ENCODE measurements around the gene DEPDC1B. TPM values are rescaled to one million over a fixed set of nuclear protein-coding genes. Genes with fewer than 3 reads are reported as not detected.

The DEPDC1B gene
- total RNA-seq, 1 experiment from 2014 or later: 11.3 TPM

- Mint-ChIP-seq H3K9me3 (ENCODE audit: unreplicated experiment) (no peaks in the 10 kb centered on the region), H3K27ac (ENCODE audit: low read depth, unreplicated experiment) (no peak overlapping the region), H3K27me3 (ENCODE audit: insufficient read depth, unreplicated experiment) (peaks cover 10% of the 10 kb centered on the region), H3K4me3 (ENCODE audit: unreplicated experiment) (no peak overlapping the region), H3K4me1 (ENCODE audit: insufficient read depth, unreplicated experiment) (no peaks in the 10 kb centered on the region), H3K36me3 (ENCODE audit: insufficient read depth, unreplicated experiment) (no peaks in the 10 kb centered on the region)
- ChIA-PET CTCF (no interaction called here), POLR2A (no interaction called here)
- no peak for TF ChIP-seq CTCF (IDR thresholded peaks at IDR 0.05; ENCODE audit: unreplicated experiment)
- intact Hi-C loops (cut with micrococcal nuclease): no loop called here
- no TSS peak for BruUV-seq (replicated peaks)
- DNase-seq (ENCODE audit: unreplicated experiment): no peak
These were observed 148.7 kb downstream of the DEPDC1B start for GRCh38 chr5:60551250-60551649.

- BruUV-seq (replicated peaks): no TSS peak
These were observed 149.7 kb downstream of the DEPDC1B start for GRCh38 chr5:60550311-60550710.

GRCh38 chr5:60549841-60550240 is 150.1 kb downstream of the DEPDC1B start:
- intact Hi-C loops (cut with micrococcal nuclease): no loop called here
- no TSS peak for BruUV-seq (replicated peaks)
- TF ChIP-seq CTCF (IDR thresholded peaks at IDR 0.05; ENCODE audit: unreplicated experiment): no peak
- no peaks in the 10 kb centered on the region for H3K36me3 Mint-ChIP-seq (ENCODE audit: insufficient read depth, unreplicated experiment)
- no peaks in the 10 kb centered on the region for H3K9me3 Mint-ChIP-seq (ENCODE audit: unreplicated experiment)
- ChIA-PET CTCF (interaction anchor here (0.7 kb wide), 1 partner anchor 31 kb away, joined by 3 read pairs; no protein-coding TSS in a partner anchor), POLR2A (no interaction called here)
- DNase-seq (ENCODE audit: unreplicated experiment): no peak
- no peaks in the 10 kb centered on the region for H3K4me1 Mint-ChIP-seq (ENCODE audit: insufficient read depth, unreplicated experiment)
- no peak overlapping the region for H3K4me3 Mint-ChIP-seq (ENCODE audit: unreplicated experiment)
- no peak overlapping the region for H3K27ac Mint-ChIP-seq (ENCODE audit: low read depth, unreplicated experiment)
- peaks cover 10% of the 10 kb centered on the region for H3K27me3 Mint-ChIP-seq (ENCODE audit: insufficient read depth, unreplicated experiment)

More at GRCh38 chr5:60550311-60550710, 149.7 kb downstream of the DEPDC1B start:
- POLR2A ChIA-PET: no interaction called here
- no peaks in the 10 kb centered on the region for H3K9me3 Mint-ChIP-seq (ENCODE audit: unreplicated experiment)
- CTCF ChIA-PET: interaction anchor here (0.7 kb wide), 1 partner anchor 30 kb away, joined by 3 read pairs; no protein-coding TSS in a partner anchor
- H3K27me3 Mint-ChIP-seq (ENCODE audit: insufficient read depth, unreplicated experiment): peaks cover 10% of the 10 kb centered on the region
- no peak for TF ChIP-seq CTCF (IDR thresholded peaks at IDR 0.05; ENCODE audit: unreplicated experiment)
- H3K36me3 Mint-ChIP-seq (ENCODE audit: insufficient read depth, unreplicated experiment): no peaks in the 10 kb centered on the region
- no peak overlapping the region for H3K27ac Mint-ChIP-seq (ENCODE audit: low read depth, unreplicated experiment)
- intact Hi-C loops (cut with micrococcal nuclease): no loop called here
- no peaks in the 10 kb centered on the region for H3K4me1 Mint-ChIP-seq (ENCODE audit: insufficient read depth, unreplicated experiment)
- no peak for DNase-seq (ENCODE audit: unreplicated experiment)
- H3K4me3 Mint-ChIP-seq (ENCODE audit: unreplicated experiment): no peak overlapping the region

Other genes with a start within 250 kb of the DEPDC1B start
- 10.3 and 14.3 TPM in 2 replicates for gene ELOVL7, start 144.1 kb upstream of the DEPDC1B start, total RNA-seq (2022)
- gene ERCC8, start 244.9 kb upstream of the DEPDC1B start, total RNA-seq (2022): 13.7 and 17.2 TPM in 2 replicates
- gene NDUFAF2, start 245.0 kb upstream of the DEPDC1B start, total RNA-seq (2022): 120 and 141 TPM in 2 replicates

Measured in MCF 10A (cell line).